Hepatocyte (in vitro differentiated cells): ENCODE data around the gene RPP30. TPM values are rescaled to one million over a fixed set of nuclear protein-coding genes. Genes with fewer than 3 reads are reported as not detected.
"Not testable (repeated sequence)": the region's sequence is repeated elsewhere in the genome, so short reads cannot be mapped to it uniquely, and the experiment has no call there.

Source experiments
- DNase-seq: peaks from one replicate; pipeline ENCODE4 v3.0.0-alpha.2; 2016; ENCODE audit warnings: low spot score
- H2AFZ ChIP-seq: fragments of 200-600 bp; sonication (generic); 2 replicates; pipeline ENCODE4 v1.6.0; 2016; ENCODE audit warnings: antibody characterized with exemption, mild to moderate bottlenecking
- H3K27ac ChIP-seq: fragments of 200-600 bp; sonication (generic); 2 replicates; pipeline ENCODE4 v1.5.1; 2016; ENCODE audit warnings: mild to moderate bottlenecking
- H3K27me3 ChIP-seq: fragments of 200-600 bp; sonication (generic); 2 replicates; pipeline ENCODE4 v1.6.1; 2016
- H3K36me3 ChIP-seq: fragments of 200-600 bp; sonication (generic); replicated peaks from 2 replicates; pipeline ENCODE4 v1.5.1; 2016; ENCODE audit warnings: low read depth; ENCODE audit not compliant: insufficient read depth
- H3K4me1 ChIP-seq: fragments of 200-600 bp; sonication (generic); 2 replicates; pipeline ENCODE4 v1.5.1; 2016; ENCODE audit warnings: mild to moderate bottlenecking, moderate library complexity; ENCODE audit not compliant: insufficient read depth
- H3K4me2 ChIP-seq: fragments of 200-600 bp; sonication (generic); 2 replicates; pipeline ENCODE4 v1.6.0; 2016
- H3K4me3 ChIP-seq: fragments of 200-600 bp; sonication (generic); 2 replicates; pipeline ENCODE4 v1.5.1; 2016; ENCODE audit warnings: mild to moderate bottlenecking
- H3K79me2 ChIP-seq: fragments of 200-600 bp; sonication (generic); 2 replicates; pipeline ENCODE4 v1.6.0; 2017; ENCODE audit warnings: mild to moderate bottlenecking
- H3K9me2 ChIP-seq: fragments of 200-600 bp; sonication (generic); replicated peaks from 2 replicates; pipeline ENCODE4 v1.6.0; 2017; ENCODE audit warnings: mild to moderate bottlenecking; ENCODE audit not compliant: insufficient read depth
- H3K9me3 ChIP-seq: fragments of 200-600 bp; sonication (generic); 2 replicates; pipeline ENCODE4 v1.5.1; 2016; ENCODE audit warnings: low read depth, mild to moderate bottlenecking
- H4K20me1 ChIP-seq: fragments of 200-600 bp; sonication (generic); 2 replicates; pipeline ENCODE4 v1.6.0; 2016; ENCODE audit warnings: mild to moderate bottlenecking; ENCODE audit not compliant: insufficient read depth, poor library complexity, severe bottlenecking
- EZH2 ChIP-seq: fragments of 200-600 bp; sonication (generic); IDR thresholded peaks from 2 replicates; pipeline ENCODE4 v1.6.1; 2016; ENCODE audit warnings: antibody characterized with exemption, mild to moderate bottlenecking, borderline replicate concordance
- EZH2phosphoT487 ChIP-seq: fragments of 200-600 bp; sonication (generic); IDR thresholded peaks from one replicate; pipeline ENCODE4 v1.6.1; 2018; ENCODE audit warnings: antibody characterized with exemption, mild to moderate bottlenecking, low read depth, moderate library complexity; ENCODE audit not compliant: unreplicated experiment, severe bottlenecking
- WGBS: methylation state at CpG from one replicate; pipeline ENCODE4 v1.1.6; 2016; ENCODE audit warnings: low lambda C conversion rate; ENCODE audit errors: missing lambda C conversion rate; 5-methylcytosine and 5-hydroxymethylcytosine counted together
- polyA plus RNA-seq: library from polyadenylated mRNA; unstranded; fragments of >200 nt; fragmentation: Nextera tagmentation; extraction: Ambion mirVana; gene quantifications from 2 replicates; pipeline ENCODE4 v1.2.1, GENCODE V29; 2016
- total RNA-seq: library from RNA; depleted of rRNA; stranded (reverse); fragments of >200 nt; gene quantifications from 2 replicates; pipeline ENCODE4 v1.2.3, GENCODE V29; 2014
- TF ChIP-seq, protein P1 (sequence below): fragments of 200-600 bp; sonication (generic); IDR thresholded peaks from 2 replicates; pipeline ENCODE4 v1.5.1; 2016; ENCODE audit warnings: antibody characterized with exemption, mild to moderate bottlenecking; ENCODE audit not compliant: poor library complexity

The RPP30 gene
- total and polyA plus RNA-seq, 2 experiments from 2014 or later, result 33.1 to 38.6 TPM

- Histone ChIP-seq H3K4me2 (no peak overlapping the region), H3K36me3 (no peaks in the 10 kb centered on the region), H3K27me3 (no peaks in the 10 kb centered on the region), H3K27ac (peak overlapping the region; percentile 58), H4K20me1 (no peaks in the 10 kb centered on the region), H3K9me3 (no peaks in the 10 kb centered on the region), H3K4me3 (no peak overlapping the region), H3K4me1 (peaks cover 6% of the 10 kb centered on the region), H3K79me2 (no peaks in the 10 kb centered on the region), H2AFZ (no peak overlapping the region), H3K9me2 (no peaks in the 10 kb centered on the region)
- TF ChIP-seq, protein P1, sequence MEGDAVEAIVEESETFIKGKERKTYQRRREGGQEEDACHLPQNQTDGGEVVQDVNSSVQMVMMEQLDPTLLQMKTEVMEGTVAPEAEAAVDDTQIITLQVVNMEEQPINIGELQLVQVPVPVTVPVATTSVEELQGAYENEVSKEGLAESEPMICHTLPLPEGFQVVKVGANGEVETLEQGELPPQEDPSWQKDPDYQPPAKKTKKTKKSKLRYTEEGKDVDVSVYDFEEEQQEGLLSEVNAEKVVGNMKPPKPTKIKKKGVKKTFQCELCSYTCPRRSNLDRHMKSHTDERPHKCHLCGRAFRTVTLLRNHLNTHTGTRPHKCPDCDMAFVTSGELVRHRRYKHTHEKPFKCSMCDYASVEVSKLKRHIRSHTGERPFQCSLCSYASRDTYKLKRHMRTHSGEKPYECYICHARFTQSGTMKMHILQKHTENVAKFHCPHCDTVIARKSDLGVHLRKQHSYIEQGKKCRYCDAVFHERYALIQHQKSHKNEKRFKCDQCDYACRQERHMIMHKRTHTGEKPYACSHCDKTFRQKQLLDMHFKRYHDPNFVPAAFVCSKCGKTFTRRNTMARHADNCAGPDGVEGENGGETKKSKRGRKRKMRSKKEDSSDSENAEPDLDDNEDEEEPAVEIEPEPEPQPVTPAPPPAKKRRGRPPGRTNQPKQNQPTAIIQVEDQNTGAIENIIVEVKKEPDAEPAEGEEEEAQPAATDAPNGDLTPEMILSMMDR, result no peak
- no peak for TF ChIP-seq EZH2
- no peak for TF ChIP-seq EZH2phosphoT487
- DNase-seq, result no peak
- WGBS, result 64% methylated on average over 8 of the region's 8 CpGs
Observed at GRCh38 chr10:90937645-90938258, 66.0 kb downstream of the RPP30 start.

- Histone ChIP-seq H3K4me1 (peaks cover 6% of the 10 kb centered on the region), H3K79me2 (no peaks in the 10 kb centered on the region), H3K27ac (no peak overlapping the region), H3K9me3 (no peaks in the 10 kb centered on the region), H4K20me1 (no peaks in the 10 kb centered on the region), H3K4me3 (no peak overlapping the region), H3K4me2 (no peak overlapping the region), H3K27me3 (no peaks in the 10 kb centered on the region), H3K9me2 (no peaks in the 10 kb centered on the region), H3K36me3 (no peaks in the 10 kb centered on the region), H2AFZ (no peak overlapping the region)
- TF ChIP-seq EZH2phosphoT487 (no peak), EZH2 (no peak)
- TF ChIP-seq, protein P1, result no peak
- DNase-seq, result no peak
- 79% methylated on average over 1 of the region's 1 CpG for WGBS
Observed at GRCh38 chr10:90939116-90939515, 67.3 kb downstream of the RPP30 start.

- Histone ChIP-seq H3K4me2 (no peak overlapping the region), H3K4me3 (no peak overlapping the region), H3K79me2 (no peaks in the 10 kb centered on the region), H3K27ac (no peak overlapping the region), H4K20me1 (no peaks in the 10 kb centered on the region), H3K27me3 (no peaks in the 10 kb centered on the region), H2AFZ (no peak overlapping the region), H3K4me1 (peaks cover 6% of the 10 kb centered on the region), H3K9me2 (no peaks in the 10 kb centered on the region), H3K36me3 (no peaks in the 10 kb centered on the region), H3K9me3 (no peaks in the 10 kb centered on the region)
- no peak for DNase-seq
- TF ChIP-seq EZH2phosphoT487, result no peak
- TF ChIP-seq, protein P1, result no peak
- WGBS, result 92% methylated on average over 6 of the region's 6 CpGs
Observed at GRCh38 chr10:90939648-90940047, 67.9 kb downstream of the RPP30 start.

DNA sequence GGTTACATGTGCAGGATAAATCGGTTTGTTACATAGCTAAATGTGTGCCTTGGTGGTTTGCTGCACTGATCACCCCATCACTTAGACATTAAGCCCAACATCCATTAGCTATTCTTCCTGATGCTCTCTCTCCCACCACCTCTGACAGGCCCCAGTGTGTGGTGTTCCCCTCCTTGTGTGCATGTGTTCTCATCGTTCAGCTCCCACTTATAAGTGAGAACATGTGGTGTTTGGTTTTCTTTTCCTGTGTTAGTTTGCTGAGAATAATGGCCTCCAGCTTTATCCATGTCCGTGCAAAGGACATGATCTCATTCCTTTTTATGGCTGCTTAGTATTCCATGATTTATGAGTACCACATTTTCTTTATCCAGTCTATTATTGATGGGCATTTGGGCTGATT lies 71.2 kb downstream of the RPP30 start:
- WGBS, result 82% methylated on average over 3 of the region's 3 CpGs
- H3K9me3 ChIP-seq, H3K36me3 ChIP-seq, H3K27me3 ChIP-seq, H3K9me2 ChIP-seq, H3K27ac ChIP-seq, H4K20me1 ChIP-seq, H3K4me1 ChIP-seq, H3K4me3 ChIP-seq, H3K4me2 ChIP-seq, H3K79me2 ChIP-seq, H2AFZ ChIP-seq, DNase-seq: not testable (repeated sequence)
